Heart left ventricle (tissue), 16 donors: Measurements from ENCODE around the gene SNRNP70. TPM values are rescaled to one million over a fixed set of nuclear protein-coding genes. Genes with fewer than 3 reads are reported as not detected.

Experiments used
- ATAC-seq, 4 donors: fragments of 200-7000 bp; cut with Tn5 transposase; one replicate each; pipeline ENCODE4 v1.9.1; 2020 to 2022; ENCODE audit warnings: moderate library complexity in 4 of 4, mild to moderate bottlenecking in 3 of 4, moderate number of reproducible peaks in 1 of 4
- DNase-seq, 5 donors: peaks; one replicate each; pipeline ENCODE4 v3.0.0-alpha.2; 2020
- H3K27ac ChIP-seq, 12 donors: fragments of 200-600 bp; sonication (generic) in 4 of 12; one replicate each; pipeline versions ENCODE4 v1.5.0 to v1.8.0; 2016 to 2022; ENCODE audit warnings: mild to moderate bottlenecking in 2 of 12
- H3K27me3 ChIP-seq, 9 donors: fragments of 200-600 bp; sonication (generic) in 2 of 9; one replicate each; pipeline versions ENCODE4 v1.5.1 to v1.8.0; 2016 to 2022; ENCODE audit warnings: mild to moderate bottlenecking in 3 of 9
- H3K36me3 ChIP-seq, 9 donors: fragments of 200-600 bp; sonication (generic) in 2 of 9; one replicate each; pipeline versions ENCODE4 v1.5.0 to v1.8.0; 2018 to 2022; ENCODE audit warnings: mild to moderate bottlenecking in 2 of 9
- H3K4me1 ChIP-seq, 12 donors: fragments of 200-600 bp; sonication (generic) in 4 of 12; one replicate each; pipeline versions ENCODE4 v1.5.0 to v1.8.0; 2016 to 2022; ENCODE audit warnings: mild to moderate bottlenecking in 3 of 12
- H3K4me3 ChIP-seq, 12 donors: fragments of 200-600 bp; sonication (generic) in 4 of 12; one replicate each; pipeline versions ENCODE4 v1.5.0 to v1.8.0; 2017 to 2022; ENCODE audit warnings: mild to moderate bottlenecking in 9 of 12, moderate library complexity in 4 of 12
- H3K9me3 ChIP-seq, 12 donors: fragments of 200-600 bp; sonication (generic) in 4 of 12; one replicate each; pipeline versions ENCODE4 v1.5.0 to v1.8.0; 2016 to 2022; ENCODE audit warnings: mild to moderate bottlenecking in 1 of 12
- CTCF ChIP-seq, 12 donors: fragments of 200-600 bp; sonication (generic) in 4 of 12; IDR thresholded peaks; one replicate each; pipeline versions ENCODE4 v1.5.0 to v1.8.0; 2018 to 2022; ENCODE audit warnings: antibody characterized with exemption in 12 of 12, mild to moderate bottlenecking in 5 of 12
- POLR2A ChIP-seq, 2 donors: fragments of 450-650 bp; IDR thresholded peaks; one replicate each; pipeline ENCODE4 v1.6.1; 2017; ENCODE audit warnings: antibody characterized with exemption in 2 of 2, mild to moderate bottlenecking in 2 of 2, moderate library complexity in 2 of 2
- WGBS, 4 donors: extraction: QIAGEN DNeasy Blood & Tissue Kit in 2 of 4; methylation state at CpG; one replicate each; pipeline versions ENCODE4 v1.1.5 to v1.1.7; 2013 to 2018; 5-methylcytosine and 5-hydroxymethylcytosine counted together
- intact Hi-C, 10 donors: fragments of 100-400 bp; cut with DNase I; formaldehyde crosslinking; loops; one replicate each; pipeline versions ENCODE4 v1.11.1 to v1.14.2; 2022
- polyA plus RNA-seq, 2 donors: library from polyadenylated mRNA; stranded (reverse); fragments of 200-250 nt; gene quantifications; one replicate each; pipeline ENCODE4 v1.2.3, GENCODE V29; 2013
- total RNA-seq, 9 donors: library from RNA; depleted of rRNA in 2 of 9; stranded (reverse); fragments of >200 nt in 2 of 9; fragmentation: NEBNext Ultra II Directional in 3 of 9; extraction: Animal tissue kit (Norgen Biotek cat#: 25700) in 3 of 9; gene quantifications; one replicate each; pipeline versions ENCODE4 v1.1.0 to v1.2.4, GENCODE V29; 2016 to 2023
- donor health status: ischemic (EF 13 %, LVEDD 7.1; RV severe dilation, severe dysfunction).
- donor health status: healthy with polysubstance abuse.
- donor health status: DM: no; HTN: yes; CAD: no.
- donor health status: DM: no; HTN: no; CAD: no.
- donor health status: ischemic (EF 25% LVEDD 6.9; RV normal size, moderate dysfunction).
- donor health status: ischemic (EF 25% LVEDD 5.7; RV mildly dilated, moderate dysfunction).
- donor health status: healthy.
- donor health status: DM: yes; HTN: yes; CAD: no.
- donor health status: ischemic (EF 35%, LVEDD 5.7; RV mildly dilated, moderate dysfunction).
- donor health status: nonischemic (EF 11% LVEDD 7.7; RV severe dilation, severe dysfunction).
- donor health status: DM: yes; HTN: yes; CAD: no.
- donor health status: PGD.
- donor health status: ischemic (EF 29% LVEDD 5.4; RV normal size, mild dysfunction).
- donor health status: nonischemic (EF 23%, LVEDD 6.1; RV moderate dilation, normal function).

Gene SNRNP70
- total and polyA plus RNA-seq, 11 donors: 61.6 to 163 (median 96.6) TPM

GRCh38 chr19:49101160-49101559, 15.9 kb downstream of the SNRNP70 start:
- ATAC-seq (no peak), DNase-seq (no peak)
- no peaks in the 10 kb centered on the region for H3K27me3 ChIP-seq
- no peak overlapping the region for H3K27ac ChIP-seq
- peaks cover 0 to 100% (median 87%) of the 10 kb centered on the region in 9 donors for H3K36me3 ChIP-seq
- TF ChIP-seq POLR2A (IDR thresholded peaks at IDR 0.05): no peak
- TF ChIP-seq CTCF (IDR thresholded peaks at IDR 0.05): no peak
- no peaks in the 10 kb centered on the region for H3K9me3 ChIP-seq
- intact Hi-C loops: no loop called here
- peaks cover 0 to 11% (median 5%) of the 10 kb centered on the region in 12 donors for H3K4me1 ChIP-seq
- no peak overlapping the region for H3K4me3 ChIP-seq
- 87% methylated on average over 12 of the region's 12 CpGs for WGBS, 4 donors

GRCh38 chr19:49102303-49102702, 17.1 kb downstream of the SNRNP70 start:
- H3K4me1 ChIP-seq: peaks cover 0 to 11% (median 4%) of the 10 kb centered on the region in 12 donors
- H3K36me3 ChIP-seq: peaks cover 0 to 100% (median 91%) of the 10 kb centered on the region in 9 donors
- no peak for DNase-seq
- TF ChIP-seq CTCF (IDR thresholded peaks at IDR 0.05) (no peak), POLR2A (IDR thresholded peaks at IDR 0.05) (no peak)
- WGBS, 4 donors: 86 to 90% (median 88%) methylated on average over 11 to 12 of the region's 12 CpGs
- intact Hi-C loops: no loop called here
- H3K9me3 ChIP-seq: no peaks in the 10 kb centered on the region
- no peak overlapping the region for H3K4me3 ChIP-seq
- no peak overlapping the region for H3K27ac ChIP-seq
- ATAC-seq: no peak
- no peaks in the 10 kb centered on the region for H3K27me3 ChIP-seq

GRCh38 chr19:49103331-49104085, 18.3 kb downstream of the SNRNP70 start:
- Histone ChIP-seq H3K9me3 (no peaks in the 10 kb centered on the region), H3K27me3 (no peaks in the 10 kb centered on the region), H3K4me1 (peaks cover 0 to 4% (median 0%) of the 10 kb centered on the region in 12 donors), H3K4me3 (no peak overlapping the region), H3K27ac (no peak overlapping the region), H3K36me3 (peaks cover 0 to 100% (median 96%) of the 10 kb centered on the region in 9 donors)
- 85 to 91% (median 88%) methylated on average over 23 to 33 of the region's 33 CpGs for WGBS, 4 donors
- intact Hi-C loops: no loop called here
- no peak for TF ChIP-seq POLR2A (IDR thresholded peaks at IDR 0.05)
- TF ChIP-seq CTCF (IDR thresholded peaks at IDR 0.05): no peak
- DNase-seq (no peak), ATAC-seq (no peak)

- ATAC-seq (no peak), DNase-seq (peak in 2 of 5 donors; percentile 25 to 66)
- H3K4me3 ChIP-seq: no peak overlapping the region
- H3K4me1 ChIP-seq: peaks cover 0 to 4% (median 0%) of the 10 kb centered on the region in 12 donors
- no peak overlapping the region for H3K27ac ChIP-seq
- intact Hi-C loops: no loop called here
- no peak for TF ChIP-seq POLR2A (IDR thresholded peaks at IDR 0.05)
- no peak for TF ChIP-seq CTCF (IDR thresholded peaks at IDR 0.05)
- WGBS, 4 donors: 72 to 79% (median 75%) methylated on average over 27 to 30 of the region's 30 CpGs
- no peaks in the 10 kb centered on the region for H3K9me3 ChIP-seq
- H3K36me3 ChIP-seq: peaks cover 0 to 100% (median 96%) of the 10 kb centered on the region in 9 donors
- H3K27me3 ChIP-seq: no peaks in the 10 kb centered on the region
These were observed 19.1 kb downstream of the SNRNP70 start for GRCh38 chr19:49104229-49104864.
